ENCODE results near the gene ALOX5. TPM values are rescaled to one million over a fixed set of nuclear protein-coding genes. Genes with fewer than 3 reads are reported as not detected.

The ALOX5 gene
- total and polyA plus RNA-seq, 2 experiments from 2014 or later = 3.7 to 5.4 TPM

DNA sequence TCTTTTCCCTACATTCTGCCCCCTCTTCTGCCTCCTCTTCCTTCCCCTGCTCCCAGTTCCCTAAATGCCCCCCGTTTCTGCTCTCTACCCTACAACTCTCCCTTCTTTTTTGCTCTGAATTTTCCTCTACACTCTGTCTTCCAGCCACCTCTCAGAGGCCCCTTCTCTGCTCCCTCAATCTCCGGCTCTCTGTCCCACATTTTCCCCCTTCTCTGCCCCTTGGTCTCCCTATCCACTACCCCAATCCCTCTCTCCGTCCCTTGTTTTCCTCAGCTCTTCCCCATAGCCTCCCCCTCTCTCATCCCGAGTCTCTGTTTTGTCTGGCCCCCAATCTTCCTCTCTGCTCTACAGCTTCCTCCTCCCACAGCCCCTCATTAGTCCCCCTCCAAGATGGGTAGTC is 3.3 kb downstream of the ALOX5 start:
- DNase-seq (ENCODE audit: low spot score) (no peak), ATAC-seq (no peak)
- Histone ChIP-seq H3K36me3 (ENCODE audit: insufficient read depth) (no peaks in the 10 kb centered on the region), H3K27ac (ENCODE audit: low read depth) (no peak overlapping the region), H3K4me1 (ENCODE audit: insufficient read depth) (peaks cover 4% of the 10 kb centered on the region; the same call in 1 of the 2 replicates), H3F3A (replicated peaks; ENCODE audit: low read depth) (0 out of 2 replicates have a peak, but pooled peaks cover 2% of the 10 kb centered on the region), H2AFZ (no peak overlapping the region), H3K79me2 (replicated peaks; ENCODE audit: insufficient read depth) (no peaks in the 10 kb centered on the region), H3K4me3 (no peak overlapping the region), H3K9me2 (ENCODE audit: insufficient read depth) (no peaks in the 10 kb centered on the region), H4K20me1 (replicated peaks; ENCODE audit: insufficient read depth) (no peaks in the 10 kb centered on the region), H3K4me2 (no peak overlapping the region), H3K27me3 (ENCODE audit: insufficient read depth) (peaks cover 34% of the 10 kb centered on the region)
- Mint-ChIP-seq H3K27me3 (ENCODE audit: insufficient read depth, low read depth, poor library complexity) (peaks cover 29% of the 10 kb centered on the region), H3K4me1 (peaks cover 27% of the 10 kb centered on the region), H3K9me3 (peaks cover 4% of the 10 kb centered on the region; the same call in 2 of the 3 replicates), H3K4me3 (no peak overlapping the region), H3K27ac (no peak overlapping the region), H3K36me3 (ENCODE audit: low read depth) (no peaks in the 10 kb centered on the region; the same call in 2 of the 3 replicates)
- TF ChIP-seq REST (IDR thresholded peaks at IDR 0.05; ENCODE audit: unreplicated experiment) (no peak), NANOG (IDR thresholded peaks at IDR 0.05; ENCODE audit: borderline replicate concordance) (no peak), CTCF (conservative IDR thresholded peaks at IDR 0.05; ENCODE audit: low read depth in 2 of 2) (no peak)
- TF ChIP-seq, protein P1, sequence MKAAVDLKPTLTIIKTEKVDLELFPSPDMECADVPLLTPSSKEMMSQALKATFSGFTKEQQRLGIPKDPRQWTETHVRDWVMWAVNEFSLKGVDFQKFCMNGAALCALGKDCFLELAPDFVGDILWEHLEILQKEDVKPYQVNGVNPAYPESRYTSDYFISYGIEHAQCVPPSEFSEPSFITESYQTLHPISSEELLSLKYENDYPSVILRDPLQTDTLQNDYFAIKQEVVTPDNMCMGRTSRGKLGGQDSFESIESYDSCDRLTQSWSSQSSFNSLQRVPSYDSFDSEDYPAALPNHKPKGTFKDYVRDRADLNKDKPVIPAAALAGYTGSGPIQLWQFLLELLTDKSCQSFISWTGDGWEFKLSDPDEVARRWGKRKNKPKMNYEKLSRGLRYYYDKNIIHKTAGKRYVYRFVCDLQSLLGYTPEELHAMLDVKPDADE (IDR thresholded peaks at IDR 0.05) = no peak

- DNase-seq (ENCODE audit: low spot score) = no peak
- peaks cover 24% of the 10 kb centered on the region for H3K27me3 Mint-ChIP-seq (ENCODE audit: insufficient read depth, low read depth, poor library complexity)
- ATAC-seq = no peak
- peaks cover 2% of the 10 kb centered on the region; the same call in 2 of the 3 replicates for H3K9me3 Mint-ChIP-seq
- peaks cover under 1% of the 10 kb centered on the region; the same call in 1 of the 2 replicates for H3K4me1 ChIP-seq (ENCODE audit: insufficient read depth)
- H3K4me2 ChIP-seq = no peak overlapping the region
- no peak overlapping the region for H3K4me3 Mint-ChIP-seq
- H4K20me1 ChIP-seq (replicated peaks; ENCODE audit: insufficient read depth) = no peaks in the 10 kb centered on the region
- H3F3A ChIP-seq (replicated peaks; ENCODE audit: low read depth) = 0 out of 2 replicates have a peak, but pooled peaks cover 2% of the 10 kb centered on the region
- H3K4me3 ChIP-seq = no peak overlapping the region
- no peaks in the 10 kb centered on the region for H3K9me2 ChIP-seq (ENCODE audit: insufficient read depth)
- H3K36me3 Mint-ChIP-seq (ENCODE audit: low read depth) = no peaks in the 10 kb centered on the region; the same call in 2 of the 3 replicates
- no peaks in the 10 kb centered on the region for H3K79me2 ChIP-seq (replicated peaks; ENCODE audit: insufficient read depth)
- H3K27ac Mint-ChIP-seq = no peak overlapping the region
- H3K27me3 ChIP-seq (ENCODE audit: insufficient read depth) = peaks cover 28% of the 10 kb centered on the region
- no peak overlapping the region for H3K27ac ChIP-seq (ENCODE audit: low read depth)
- H2AFZ ChIP-seq = no peak overlapping the region
- peaks cover 25% of the 10 kb centered on the region for H3K4me1 Mint-ChIP-seq
- no peaks in the 10 kb centered on the region for H3K36me3 ChIP-seq (ENCODE audit: insufficient read depth)
- no peak for TF ChIP-seq ZNF114 (CRISPR knock-in tag; IDR thresholded peaks at IDR 0.05)
- TF ChIP-seq JUNB (IDR thresholded peaks at IDR 0.05; ENCODE audit: unreplicated experiment) = no peak
- TF ChIP-seq EZH2 (IDR thresholded peaks at IDR 0.05; ENCODE audit: low read depth, unreplicated experiment) = no peak
- TF ChIP-seq CREB1 (CRISPR knock-in tag; IDR thresholded peaks at IDR 0.05; ENCODE audit: low read depth) = no peak
- no peak for TF ChIP-seq EZH2phosphoT487 (IDR thresholded peaks at IDR 0.05; ENCODE audit: unreplicated experiment)
- TF ChIP-seq, protein P1 (IDR thresholded peaks at IDR 0.05) = no peak
Measured at GRCh38 chr10:45377858-45378257, 3.8 kb downstream of the ALOX5 start.

All from GM23338 (cell line).